ENCODE data around the gene TBX15.

TBX15 gene

GRCh38 chr1:119011706-119012105 lies 23.6 kb upstream of the TBX15 start:
- H3K4me3 ChIP-seq (ENCODE audit: low read depth, low read length): no peak overlapping the region
- TF ChIP-seq, protein P1, sequence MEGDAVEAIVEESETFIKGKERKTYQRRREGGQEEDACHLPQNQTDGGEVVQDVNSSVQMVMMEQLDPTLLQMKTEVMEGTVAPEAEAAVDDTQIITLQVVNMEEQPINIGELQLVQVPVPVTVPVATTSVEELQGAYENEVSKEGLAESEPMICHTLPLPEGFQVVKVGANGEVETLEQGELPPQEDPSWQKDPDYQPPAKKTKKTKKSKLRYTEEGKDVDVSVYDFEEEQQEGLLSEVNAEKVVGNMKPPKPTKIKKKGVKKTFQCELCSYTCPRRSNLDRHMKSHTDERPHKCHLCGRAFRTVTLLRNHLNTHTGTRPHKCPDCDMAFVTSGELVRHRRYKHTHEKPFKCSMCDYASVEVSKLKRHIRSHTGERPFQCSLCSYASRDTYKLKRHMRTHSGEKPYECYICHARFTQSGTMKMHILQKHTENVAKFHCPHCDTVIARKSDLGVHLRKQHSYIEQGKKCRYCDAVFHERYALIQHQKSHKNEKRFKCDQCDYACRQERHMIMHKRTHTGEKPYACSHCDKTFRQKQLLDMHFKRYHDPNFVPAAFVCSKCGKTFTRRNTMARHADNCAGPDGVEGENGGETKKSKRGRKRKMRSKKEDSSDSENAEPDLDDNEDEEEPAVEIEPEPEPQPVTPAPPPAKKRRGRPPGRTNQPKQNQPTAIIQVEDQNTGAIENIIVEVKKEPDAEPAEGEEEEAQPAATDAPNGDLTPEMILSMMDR (IDR thresholded peaks at IDR 0.05; ENCODE audit: low read depth, low read length): no peak

GRCh38 chr1:119011116-119011515 lies 23.0 kb upstream of the TBX15 start:
- no peak overlapping the region for H3K4me3 ChIP-seq (ENCODE audit: low read depth, low read length)
- TF ChIP-seq, protein P1 (IDR thresholded peaks at IDR 0.05; ENCODE audit: low read depth, low read length): no peak

DNA sequence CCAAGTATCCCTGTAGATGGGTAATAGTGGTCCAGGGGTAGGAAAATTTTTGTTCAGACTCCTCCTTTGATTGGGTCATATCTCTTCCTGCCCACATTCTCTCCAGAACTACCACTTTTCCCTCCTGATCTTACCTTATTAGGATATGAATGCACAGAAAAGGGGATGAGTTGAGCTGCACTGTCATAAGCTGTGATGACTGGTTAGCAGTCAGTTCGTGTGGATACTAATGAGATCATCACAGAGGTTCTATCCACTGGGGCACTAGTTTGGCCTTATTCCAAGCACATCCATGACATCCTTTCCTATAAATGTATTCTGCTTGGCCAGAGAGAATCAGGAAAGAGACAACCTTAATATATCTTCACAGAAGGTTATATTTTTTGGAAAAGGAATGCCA lies 22.1 kb upstream of the TBX15 start:
- TF ChIP-seq, protein P1 (IDR thresholded peaks at IDR 0.05; ENCODE audit: low read depth, low read length): no peak
- no peak overlapping the region for H3K4me3 ChIP-seq (ENCODE audit: low read depth, low read length)

DNA sequence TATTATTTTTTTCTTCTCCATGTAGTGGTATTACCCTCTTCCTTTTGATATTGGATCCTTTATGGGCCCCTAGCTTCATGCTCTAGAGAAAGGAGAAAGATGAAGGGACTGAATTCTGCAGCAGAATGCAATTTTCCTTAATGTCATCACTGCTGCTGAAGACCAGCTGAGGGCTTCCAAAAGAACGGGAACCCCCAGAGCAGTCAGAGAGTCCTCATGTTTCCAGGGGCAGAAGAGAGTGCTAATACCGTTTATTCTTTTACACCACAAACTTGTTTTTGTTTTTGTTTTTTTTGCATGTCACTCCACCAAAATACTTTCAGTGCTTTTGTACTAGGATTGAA lies 21.1 kb upstream of the TBX15 start:
- no peak overlapping the region for H3K4me3 ChIP-seq (ENCODE audit: low read depth, low read length)

GRCh38 chr1:119008483-119009311 lies 20.6 kb upstream of the TBX15 start:
- H3K4me3 ChIP-seq (ENCODE audit: low read depth, low read length): peak overlapping the region; percentile 22; the same call in 1 of the 2 replicates
- TF ChIP-seq, protein P1 (IDR thresholded peaks at IDR 0.05; ENCODE audit: low read depth, low read length): peak; percentile 25; the same call in 1 of the 2 replicates

More for the DNA sequence above, 21.1 kb upstream of the TBX15 start:
- TF ChIP-seq, protein P1 (IDR thresholded peaks at IDR 0.05; ENCODE audit: low read depth, low read length): no peak

DNA sequence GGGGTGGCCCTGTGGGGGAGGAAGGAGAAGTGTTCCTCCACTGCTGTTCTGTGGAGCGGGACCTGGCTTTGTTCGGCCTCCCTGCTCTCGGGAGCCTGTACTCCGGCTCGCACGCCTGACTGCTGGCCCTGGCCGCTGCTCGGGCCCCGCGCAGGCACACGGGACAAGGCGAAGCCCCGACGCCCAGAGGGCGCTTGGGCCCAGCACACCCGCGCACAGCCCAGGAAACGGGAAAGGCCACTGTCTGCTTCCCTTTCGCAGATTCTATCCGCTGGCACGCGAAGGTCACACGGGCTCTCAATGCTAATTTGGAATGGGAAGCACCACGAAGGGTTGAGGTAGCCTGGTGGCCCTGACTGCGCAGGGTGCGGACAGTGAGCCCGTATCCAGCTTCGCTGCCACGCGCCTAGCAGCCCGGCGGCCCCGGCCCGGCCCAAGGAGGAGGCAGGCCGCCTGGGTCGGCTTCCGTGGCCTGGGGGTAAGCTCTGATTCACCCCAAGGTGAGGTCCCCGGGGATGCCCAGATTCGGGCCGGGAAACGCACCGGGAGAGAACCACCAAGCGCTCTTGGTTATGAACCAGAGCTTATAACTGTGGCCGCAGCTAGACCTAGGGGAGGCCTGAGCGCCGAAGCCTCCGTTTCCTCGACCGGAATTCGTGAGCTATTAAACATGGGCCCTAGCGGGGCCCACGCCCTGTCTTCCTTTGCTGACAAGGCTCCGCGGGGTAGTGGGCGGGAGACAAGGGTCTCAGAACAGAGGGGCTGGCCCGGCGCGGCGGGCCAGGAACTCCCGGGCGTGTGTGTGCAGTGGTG lies 19.7 kb upstream of the TBX15 start:
- peak overlapping the region; percentile 22; the same call in 1 of the 2 replicates for H3K4me3 ChIP-seq (ENCODE audit: low read depth, low read length)
- TF ChIP-seq, protein P1 (IDR thresholded peaks at IDR 0.05; ENCODE audit: low read depth, low read length): no peak

DNA sequence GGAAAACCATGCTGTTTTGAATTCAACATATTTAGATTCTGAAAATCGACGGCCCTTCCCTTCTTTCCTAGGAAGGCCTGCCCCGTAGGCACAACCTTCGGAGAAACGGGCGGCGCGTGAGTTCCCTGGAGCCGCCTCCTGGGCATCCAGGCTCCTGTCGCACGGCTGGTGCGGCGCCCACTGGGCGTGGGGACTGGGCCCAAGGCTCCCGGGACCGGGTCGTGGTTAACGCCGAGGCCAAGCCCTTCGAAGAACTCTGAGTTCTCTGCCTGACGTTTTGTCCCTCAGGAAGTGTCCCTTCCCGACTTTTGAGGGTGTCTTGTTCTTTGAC lies 19.2 kb upstream of the TBX15 start:
- no peak overlapping the region for H3K4me3 ChIP-seq (ENCODE audit: low read depth, low read length)
- TF ChIP-seq, protein P1 (IDR thresholded peaks at IDR 0.05; ENCODE audit: low read depth, low read length): no peak

Data from WI38 (cell line).